GM18858 (cell line): Measurements from ENCODE around the gene ZNF592.

Experiments used
- ATAC-seq: cut with Tn5 transposase; IDR thresholded peaks from one replicate; pipeline ENCODE4 v1.9.1; 2021; ENCODE audit not compliant: unreplicated experiment

Gene ZNF592

GRCh38 chr15:84824260-84825007, 76.0 kb downstream of the ZNF592 start:
- ATAC-seq, result no peak

GRCh38 chr15:84826369-84826823, 78.0 kb downstream of the ZNF592 start:
- ATAC-seq, result no peak

DNA sequence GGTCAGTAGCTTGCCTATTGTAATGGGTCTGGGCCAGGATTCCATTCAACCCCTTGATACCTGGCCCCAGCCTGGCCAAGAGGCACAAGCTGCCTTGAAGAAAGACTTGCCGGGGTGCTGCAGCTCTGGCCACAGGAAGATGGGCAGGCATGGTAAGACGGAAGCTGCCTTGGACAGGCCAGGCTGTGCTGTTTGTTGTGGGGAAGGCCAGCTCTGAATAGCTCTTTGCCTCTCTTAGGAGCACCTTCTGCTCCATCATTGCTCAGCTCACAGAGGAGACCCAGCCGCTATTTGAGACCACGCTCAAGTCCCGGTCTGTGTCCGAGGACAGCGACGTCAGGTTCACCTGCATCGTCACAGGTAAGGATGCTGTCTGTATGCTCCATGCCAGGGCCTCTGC, 78.9 kb downstream of the ZNF592 start:
- no peak for ATAC-seq

DNA sequence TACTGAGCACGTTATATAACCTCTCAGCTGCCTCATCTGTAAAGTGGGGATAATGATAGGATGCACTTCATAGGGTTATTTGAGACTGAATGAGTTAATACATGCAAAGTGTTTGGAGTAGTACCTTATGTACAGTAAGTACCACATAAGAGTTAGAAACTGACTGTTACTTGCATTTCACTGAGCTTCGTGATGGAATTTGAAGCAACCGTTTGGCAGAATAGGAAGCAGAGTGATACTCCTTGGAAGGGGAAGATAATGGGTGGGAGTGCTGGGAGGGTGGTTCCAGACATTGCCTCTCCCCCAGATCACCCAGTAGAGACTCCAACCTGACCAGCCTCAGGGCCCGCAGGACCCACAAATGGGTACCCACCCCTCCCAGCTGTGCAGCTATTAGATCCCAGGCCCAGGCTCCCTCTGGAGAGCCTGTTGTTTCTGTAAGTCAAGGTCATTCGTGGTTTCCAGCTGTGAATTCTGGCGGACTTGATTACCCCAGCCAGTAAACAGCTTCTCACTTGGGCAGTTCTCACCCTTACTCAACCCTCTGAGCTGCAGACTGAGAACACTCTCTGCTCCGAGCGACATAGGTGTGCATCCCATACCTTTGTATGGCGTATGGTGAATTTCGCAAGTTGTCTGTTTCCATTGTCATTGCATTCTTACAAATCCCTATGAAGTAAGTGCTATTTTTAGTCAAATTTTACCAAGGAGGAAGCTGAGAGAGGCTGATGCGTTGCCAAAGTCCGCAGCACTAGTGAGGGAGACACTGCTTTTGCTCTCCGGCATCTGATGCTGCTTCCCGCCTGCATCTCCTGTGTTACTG, 79.9 kb downstream of the ZNF592 start:
- no peak for ATAC-seq

DNA sequence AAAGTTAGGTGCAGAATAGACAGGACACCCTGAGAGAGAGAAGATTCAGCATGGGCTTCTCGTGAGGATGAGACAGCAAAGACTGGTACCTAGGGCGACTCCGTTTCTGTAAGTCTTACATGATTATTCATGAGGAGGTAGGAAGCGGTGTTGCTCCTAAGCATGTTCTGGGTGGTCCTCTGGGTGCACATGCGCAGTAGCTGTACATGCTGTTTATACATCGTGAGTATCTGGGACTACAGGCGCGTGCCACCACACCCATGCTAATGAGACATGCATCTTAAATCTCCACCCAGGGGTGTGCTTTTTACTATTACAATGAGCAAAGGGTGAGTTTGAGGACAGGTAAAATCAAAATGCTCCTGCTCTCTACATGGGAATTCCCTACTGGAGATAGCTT, 81.0 kb downstream of the ZNF592 start:
- ATAC-seq, result no peak

GRCh38 chr15:84830036-84830435, 81.6 kb downstream of the ZNF592 start:
- ATAC-seq, result no peak

GRCh38 chr15:84831028-84831427, 82.6 kb downstream of the ZNF592 start:
- ATAC-seq, result no peak

DNA sequence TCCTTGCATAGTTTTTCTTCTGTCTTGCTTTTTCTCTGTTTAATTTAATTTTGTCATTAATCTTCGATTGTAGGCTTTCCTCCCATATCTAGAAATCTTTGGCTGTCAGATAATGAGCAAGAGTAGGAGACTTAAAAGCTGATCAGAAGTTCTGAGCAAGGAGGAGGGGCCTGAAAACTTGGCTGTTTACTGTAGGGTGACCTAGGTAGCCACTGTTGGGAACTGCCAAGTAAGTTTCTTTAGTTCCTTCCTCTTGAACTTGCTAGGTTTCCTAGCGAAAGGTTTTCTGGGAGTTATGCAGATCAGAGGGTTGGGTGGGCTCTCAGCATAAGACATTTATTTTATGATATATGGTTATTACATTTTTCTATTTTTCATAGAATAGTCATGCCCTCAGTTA, 83.2 kb downstream of the ZNF592 start:
- no peak for ATAC-seq

DNA sequence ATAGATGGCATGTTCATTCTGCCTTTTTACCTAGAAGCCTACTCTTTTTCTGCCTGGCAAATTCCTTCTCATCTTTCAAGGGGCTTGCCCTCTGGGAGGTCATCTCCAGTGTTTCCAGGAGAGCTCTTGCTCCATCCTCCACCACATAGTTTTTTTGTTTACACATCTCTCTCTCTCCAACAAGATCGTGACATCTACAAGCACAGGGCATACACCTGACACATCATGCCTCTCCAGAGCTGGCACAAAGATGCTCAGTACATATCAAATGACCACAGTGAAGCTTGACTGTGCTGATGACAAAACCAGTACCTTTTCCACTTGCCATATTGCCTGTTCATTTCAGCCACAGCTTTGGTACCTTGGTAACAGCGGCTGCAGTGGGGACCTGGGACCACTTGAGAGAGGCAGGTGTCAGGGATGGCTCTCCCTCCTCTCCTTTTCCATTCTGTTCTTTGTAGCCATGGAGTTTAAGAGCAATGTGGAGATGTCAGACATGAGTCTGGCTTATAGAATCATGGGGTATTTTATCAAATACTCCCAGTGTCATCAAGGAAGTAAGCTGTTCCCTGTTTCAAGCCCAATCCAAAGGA, 84.2 kb downstream of the ZNF592 start:
- no peak for ATAC-seq

DNA sequence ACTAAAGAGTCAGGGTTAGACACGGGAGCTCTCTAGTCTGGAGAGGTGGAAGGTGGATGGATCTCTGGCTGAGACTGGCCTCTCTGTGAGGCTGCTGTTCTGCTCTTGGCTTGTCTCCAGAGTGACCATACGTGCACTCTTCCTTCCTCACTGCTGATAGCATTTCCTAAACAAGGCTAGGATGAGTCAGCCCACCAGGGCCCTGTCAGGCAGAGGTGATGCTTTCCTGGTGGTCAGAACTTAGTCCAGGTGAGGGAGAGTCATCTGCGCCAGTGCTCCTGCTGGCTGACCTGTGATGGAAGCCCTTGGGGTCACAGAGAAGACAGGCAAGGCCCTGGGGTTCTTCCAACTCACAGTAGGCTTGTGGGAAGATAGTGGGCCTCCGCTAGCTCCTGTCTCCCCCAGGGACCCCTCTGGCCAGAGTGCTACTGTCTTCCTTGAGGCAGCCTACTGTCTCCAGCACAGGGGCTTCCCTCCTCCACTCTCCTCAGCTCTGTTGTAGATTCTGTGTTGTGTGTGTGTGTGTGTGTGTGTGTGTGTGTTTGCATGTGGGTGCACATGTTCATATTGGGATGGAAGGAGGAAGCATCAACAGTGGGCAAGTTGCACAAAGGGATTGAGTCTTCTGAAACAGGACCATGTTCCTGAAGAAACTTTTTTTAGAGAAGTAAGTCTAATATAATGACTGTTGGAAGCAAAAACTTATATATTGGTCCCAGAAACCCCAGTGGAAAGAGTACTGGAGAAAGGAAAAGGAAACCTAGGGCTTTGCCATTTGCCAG, 85.2 kb downstream of the ZNF592 start:
- ATAC-seq, result no peak

DNA sequence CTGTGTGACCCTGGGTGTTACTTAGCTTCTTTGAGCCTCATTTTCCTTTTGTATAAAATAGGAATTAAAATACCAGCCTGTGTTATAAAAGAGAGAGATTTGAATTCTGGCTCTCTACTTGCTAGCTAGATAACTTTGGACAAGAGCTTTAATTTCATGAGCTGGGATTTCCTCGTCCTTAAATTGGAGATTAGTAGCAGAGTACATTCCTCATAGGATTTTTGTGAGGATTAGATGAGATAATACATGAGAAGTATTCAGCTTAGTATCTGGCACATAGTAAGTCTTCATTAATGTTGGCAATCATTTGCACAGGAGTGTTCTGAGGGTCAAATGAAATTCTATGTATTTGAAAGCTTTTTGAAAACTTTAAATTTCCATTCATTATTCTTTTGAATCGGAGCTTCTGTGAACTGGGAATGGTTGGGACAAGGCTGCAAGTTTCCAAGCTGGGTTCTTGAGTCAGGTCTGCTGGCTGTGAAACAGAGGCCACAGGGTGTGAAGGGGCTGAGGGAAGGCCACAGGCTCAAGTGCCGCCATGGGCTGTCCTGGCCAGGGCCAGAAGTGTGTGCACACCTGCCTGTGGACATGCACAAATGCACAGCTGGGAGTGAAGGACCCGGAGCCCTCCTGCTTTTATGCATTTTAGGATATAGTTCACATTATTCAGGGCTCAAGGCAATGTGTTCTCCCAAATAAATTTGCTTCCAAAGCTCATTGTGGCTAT, 86.0 kb downstream of the ZNF592 start:
- ATAC-seq, result no peak

DNA sequence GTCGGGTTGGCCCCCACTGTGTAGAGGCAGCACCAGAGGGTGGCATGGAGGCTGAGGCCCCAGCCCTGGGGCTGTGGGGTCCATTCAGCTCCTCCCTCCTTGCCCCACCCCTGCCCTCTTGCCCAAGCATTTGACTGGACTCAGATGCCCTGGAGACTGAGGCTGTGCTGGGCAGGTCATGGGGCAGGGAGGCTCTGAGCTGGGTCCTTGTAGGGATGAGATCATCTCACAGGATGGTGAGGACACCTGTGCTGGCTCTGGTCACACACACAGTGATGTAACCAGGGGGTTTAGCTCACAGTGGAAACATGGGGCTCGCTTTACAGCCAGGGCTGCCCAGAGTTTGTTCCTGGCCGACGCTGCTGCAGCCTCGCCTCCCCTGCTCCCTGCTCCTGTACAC, 86.6 kb downstream of the ZNF592 start:
- no peak for ATAC-seq

DNA sequence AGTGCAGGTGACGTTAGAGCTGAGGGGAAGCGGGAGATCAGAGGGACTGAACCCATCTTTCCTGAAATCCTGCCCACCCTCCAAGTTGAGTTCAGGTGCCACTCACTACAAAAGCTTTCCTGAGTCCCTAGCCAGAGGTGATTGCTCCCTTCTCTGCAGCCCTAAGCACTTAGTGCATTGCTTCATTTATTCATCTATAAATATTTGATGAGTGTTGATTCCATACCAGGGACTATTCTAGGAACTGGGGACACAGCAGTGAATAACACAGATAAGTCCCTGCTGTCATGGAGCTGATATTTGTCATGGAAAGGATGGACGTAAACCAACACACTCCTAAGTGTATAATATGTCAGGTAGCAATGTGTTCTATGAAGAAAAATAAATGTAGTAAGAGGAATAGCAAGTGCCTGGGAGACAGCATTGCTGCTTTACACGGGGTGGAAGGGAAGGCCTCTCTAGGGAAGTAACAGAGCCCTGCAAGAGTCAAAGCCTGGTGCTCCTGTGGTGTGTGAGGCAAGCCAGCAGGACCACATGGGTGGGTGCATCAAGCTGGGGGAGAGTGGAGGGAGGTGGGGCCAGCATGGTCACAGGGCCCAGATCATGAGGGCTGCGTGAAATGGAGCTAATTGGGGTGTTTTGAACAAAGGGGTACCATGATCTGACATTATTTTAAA, 87.4 kb downstream of the ZNF592 start:
- no peak for ATAC-seq

DNA sequence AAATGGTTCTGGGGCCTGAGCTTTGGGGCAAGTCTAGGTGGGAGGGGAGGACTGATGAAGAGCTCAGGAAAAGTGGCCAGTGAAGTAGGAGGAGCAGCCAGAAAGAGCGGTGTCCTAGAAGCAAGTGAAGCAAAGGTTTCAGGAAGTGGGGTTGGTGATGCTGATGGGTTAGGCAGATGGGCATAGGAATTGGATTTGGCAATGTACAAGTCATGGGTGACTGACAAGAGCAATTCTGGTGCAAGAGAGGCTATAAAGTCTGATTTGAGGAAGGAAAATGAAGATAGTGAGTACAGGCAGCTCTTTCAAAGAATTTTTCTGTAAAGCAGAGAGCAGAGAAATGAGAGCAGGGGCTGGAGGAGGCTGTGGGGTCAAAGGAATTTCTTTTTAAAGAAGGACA, 88.5 kb downstream of the ZNF592 start:
- no peak for ATAC-seq

- no peak for ATAC-seq
These were observed 91.3 kb downstream of the ZNF592 start for GRCh38 chr15:84839714-84840113.

- ATAC-seq, result no peak
These were observed 91.9 kb downstream of the ZNF592 start for GRCh38 chr15:84840255-84840654.

- ATAC-seq, result no peak
These were observed 92.5 kb downstream of the ZNF592 start for GRCh38 chr15:84840741-84841429.

DNA sequence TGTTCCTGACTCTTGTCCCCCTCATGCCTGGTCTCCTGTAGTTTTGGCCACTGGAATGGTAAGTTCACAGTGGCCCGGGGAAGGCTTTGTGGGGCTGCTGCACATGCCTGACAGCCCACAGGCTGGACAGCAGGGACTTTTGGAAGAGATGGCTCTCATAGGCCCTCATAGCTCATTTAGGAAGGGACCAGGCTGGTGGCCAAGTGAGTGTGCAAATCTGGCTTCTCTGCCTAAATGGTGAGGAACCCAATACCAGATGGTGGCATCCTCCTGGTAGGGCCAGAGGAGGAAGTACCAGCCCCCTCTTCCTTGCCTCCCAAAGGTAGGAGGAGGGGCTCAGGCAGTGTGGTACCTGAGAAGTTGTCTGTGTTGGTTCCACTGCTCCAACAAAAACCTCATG, 94.4 kb downstream of the ZNF592 start:
- ATAC-seq, result no peak

GRCh38 chr15:84844964-84845363, 96.6 kb downstream of the ZNF592 start:
- no peak for ATAC-seq
